Activated CD8-positive, alpha-beta T cell treated with anti-CD3 and anti-CD28 coated beads for 36 hours (primary cell): ENCODE measurements around the gene FAM222B. TPM values are rescaled to one million over a fixed set of nuclear protein-coding genes. Genes with fewer than 3 reads are reported as not detected.

ENCODE experiments used
- ATAC-seq: fragments of 200-7000 bp; cut with Tn5 transposase; one replicate; pipeline ENCODE4 v1.10.0; 2021; ENCODE audit warnings: mild to moderate bottlenecking, moderate library complexity
- CTCF ChIA-PET: fragments of 350-600 bp; sonication (Branson Sonifier 250); formaldehyde crosslinking; loops from one replicate; lab custom pipeline; 2021; ENCODE audit warnings: antibody characterized with exemption; lab: Charles Lee
- POLR2A ChIA-PET: fragments of 350-600 bp; sonication (Branson Sonifier 250); formaldehyde crosslinking; loops from one replicate; lab custom pipeline; 2021; ENCODE audit warnings: antibody characterized with exemption; lab: Charles Lee
- DNase-seq: peaks from one replicate; pipeline ENCODE4 v3.0.0-alpha.2; 2020
- H3K27ac Mint-ChIP-seq: one replicate; pipeline ENCODE4 v1.8.0; 2021; ENCODE audit warnings: mild to moderate bottlenecking, mixed read lengths
- H3K27me3 Mint-ChIP-seq: one replicate; pipeline ENCODE4 v1.8.0; 2021; ENCODE audit warnings: mixed read lengths
- H3K36me3 Mint-ChIP-seq: one replicate; pipeline ENCODE4 v1.8.0; 2021; ENCODE audit warnings: low read depth, mixed read lengths
- H3K4me1 Mint-ChIP-seq: one replicate; pipeline ENCODE4 v1.8.0; 2021; ENCODE audit warnings: low read depth, mixed read lengths
- H3K4me3 Mint-ChIP-seq: one replicate; pipeline ENCODE4 v1.8.0; 2021; ENCODE audit warnings: mild to moderate bottlenecking, moderate library complexity, mixed read lengths
- H3K9me3 Mint-ChIP-seq: one replicate; pipeline ENCODE4 v1.8.0; 2021; ENCODE audit warnings: mixed read lengths
- intact Hi-C: fragments of 100-400 bp; cut with micrococcal nuclease; formaldehyde crosslinking; loops from one replicate; pipeline ENCODE4 v1.10.0; 2022
- total RNA-seq, 2 experiments: library from RNA; stranded (reverse); gene quantifications; one replicate each; pipeline ENCODE4 v1.2.3, GENCODE V29; 2021
- TF ChIP-seq, protein P1 (sequence below): fragments of 200-600 bp; IDR thresholded peaks from one replicate; pipeline ENCODE4 v1.8.0; 2022; ENCODE audit warnings: antibody characterized with exemption, mild to moderate bottlenecking

FAM222B gene
- total RNA-seq, 2 experiments from 2014 or later = 14.7 to 15.2 TPM

DNA sequence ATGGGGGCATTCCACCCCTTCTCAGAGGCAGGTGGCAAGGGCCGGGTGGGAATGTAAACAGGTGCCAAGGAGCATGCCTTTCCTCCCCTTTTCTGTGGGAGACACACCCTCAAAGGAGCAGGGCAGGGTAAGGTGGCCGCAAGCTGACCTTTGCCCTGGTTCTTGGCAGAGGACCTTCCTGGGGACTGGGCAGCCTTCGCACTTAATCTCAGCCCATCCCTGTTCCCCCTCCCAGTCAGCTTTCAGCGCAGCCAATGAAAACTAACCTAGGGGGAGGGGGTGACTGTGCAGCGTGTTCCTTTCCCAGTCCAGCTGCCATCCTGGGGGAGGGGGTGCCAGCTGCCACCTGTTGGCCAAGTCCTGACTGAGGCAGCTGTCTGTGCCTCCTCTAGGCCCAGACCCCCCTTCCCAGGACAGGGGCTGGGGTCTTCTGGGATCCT, 96.0 kb downstream of the FAM222B start:
- CTCF ChIA-PET = interaction anchor here (0.7 to 17.1 kb wide), 3 partner anchors 17 to 102 kb away, joined by 3 to 609 read pairs (median 38); partner anchors contain the start of genes NEK8 and TLCD1
- TF ChIP-seq, protein P1, sequence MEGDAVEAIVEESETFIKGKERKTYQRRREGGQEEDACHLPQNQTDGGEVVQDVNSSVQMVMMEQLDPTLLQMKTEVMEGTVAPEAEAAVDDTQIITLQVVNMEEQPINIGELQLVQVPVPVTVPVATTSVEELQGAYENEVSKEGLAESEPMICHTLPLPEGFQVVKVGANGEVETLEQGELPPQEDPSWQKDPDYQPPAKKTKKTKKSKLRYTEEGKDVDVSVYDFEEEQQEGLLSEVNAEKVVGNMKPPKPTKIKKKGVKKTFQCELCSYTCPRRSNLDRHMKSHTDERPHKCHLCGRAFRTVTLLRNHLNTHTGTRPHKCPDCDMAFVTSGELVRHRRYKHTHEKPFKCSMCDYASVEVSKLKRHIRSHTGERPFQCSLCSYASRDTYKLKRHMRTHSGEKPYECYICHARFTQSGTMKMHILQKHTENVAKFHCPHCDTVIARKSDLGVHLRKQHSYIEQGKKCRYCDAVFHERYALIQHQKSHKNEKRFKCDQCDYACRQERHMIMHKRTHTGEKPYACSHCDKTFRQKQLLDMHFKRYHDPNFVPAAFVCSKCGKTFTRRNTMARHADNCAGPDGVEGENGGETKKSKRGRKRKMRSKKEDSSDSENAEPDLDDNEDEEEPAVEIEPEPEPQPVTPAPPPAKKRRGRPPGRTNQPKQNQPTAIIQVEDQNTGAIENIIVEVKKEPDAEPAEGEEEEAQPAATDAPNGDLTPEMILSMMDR = no peak
- Mint-ChIP-seq H3K4me1 (peaks cover 48% of the 10 kb centered on the region), H3K27me3 (no peaks in the 10 kb centered on the region), H3K36me3 (peaks cover 45% of the 10 kb centered on the region), H3K9me3 (no peaks in the 10 kb centered on the region), H3K27ac (peak overlapping the region; percentile 90), H3K4me3 (peak overlapping the region; percentile 91)
- POLR2A ChIA-PET = interaction anchor here (1.3 to 20.7 kb wide), 5 partner anchors 10 to 153 kb away, joined by 3 to 480 read pairs (median 5); partner anchors contain the start of genes NEK8, RPL23A and TLCD1
- DNase-seq (no peak), ATAC-seq (no peak)
- intact Hi-C loops = no loop called here

DNA sequence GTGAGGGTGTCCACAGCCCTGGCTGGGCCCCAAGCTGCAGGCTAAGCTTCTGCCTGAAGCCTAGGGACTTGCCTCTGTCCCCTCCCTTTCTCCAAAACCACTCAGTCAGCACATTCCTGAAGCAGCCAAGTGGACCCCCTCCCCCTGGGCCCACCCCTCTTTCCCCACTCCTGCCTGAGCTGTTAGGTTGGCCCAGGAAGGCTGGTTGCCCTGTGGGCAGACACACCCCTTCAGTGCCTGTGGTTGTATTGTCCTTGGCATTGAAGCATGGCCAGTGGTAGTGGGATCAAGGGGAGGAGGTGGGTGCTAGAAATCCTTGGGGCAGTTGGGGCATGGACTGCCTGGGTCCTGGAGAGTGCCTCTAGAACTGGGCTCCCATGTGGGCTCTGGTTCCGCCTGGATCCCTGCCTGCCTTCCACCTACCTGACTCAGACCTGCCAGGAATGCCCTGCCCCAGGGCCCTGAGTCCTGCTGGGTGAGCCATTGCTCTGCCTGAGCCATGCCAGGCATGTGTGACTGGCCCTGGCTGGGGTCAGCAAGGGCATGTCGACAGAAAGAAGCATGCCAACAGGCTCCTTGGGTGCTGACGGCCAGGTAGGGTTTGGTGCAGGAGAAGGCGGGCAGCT, 96.7 kb downstream of the FAM222B start:
- peaks cover 46% of the 10 kb centered on the region for H3K36me3 Mint-ChIP-seq
- ChIA-PET POLR2A (interaction anchor here (0.5 to 20.7 kb wide), 6 partner anchors 10 to 203 kb away, joined by 3 to 480 read pairs (median 5); partner anchors contain the start of genes NEK8, RPL23A and TLCD1), CTCF (interaction anchor here (0.7 to 17.1 kb wide), 3 partner anchors 17 to 103 kb away, joined by 3 to 609 read pairs (median 38); partner anchors contain the start of genes NEK8 and TLCD1)

DNA sequence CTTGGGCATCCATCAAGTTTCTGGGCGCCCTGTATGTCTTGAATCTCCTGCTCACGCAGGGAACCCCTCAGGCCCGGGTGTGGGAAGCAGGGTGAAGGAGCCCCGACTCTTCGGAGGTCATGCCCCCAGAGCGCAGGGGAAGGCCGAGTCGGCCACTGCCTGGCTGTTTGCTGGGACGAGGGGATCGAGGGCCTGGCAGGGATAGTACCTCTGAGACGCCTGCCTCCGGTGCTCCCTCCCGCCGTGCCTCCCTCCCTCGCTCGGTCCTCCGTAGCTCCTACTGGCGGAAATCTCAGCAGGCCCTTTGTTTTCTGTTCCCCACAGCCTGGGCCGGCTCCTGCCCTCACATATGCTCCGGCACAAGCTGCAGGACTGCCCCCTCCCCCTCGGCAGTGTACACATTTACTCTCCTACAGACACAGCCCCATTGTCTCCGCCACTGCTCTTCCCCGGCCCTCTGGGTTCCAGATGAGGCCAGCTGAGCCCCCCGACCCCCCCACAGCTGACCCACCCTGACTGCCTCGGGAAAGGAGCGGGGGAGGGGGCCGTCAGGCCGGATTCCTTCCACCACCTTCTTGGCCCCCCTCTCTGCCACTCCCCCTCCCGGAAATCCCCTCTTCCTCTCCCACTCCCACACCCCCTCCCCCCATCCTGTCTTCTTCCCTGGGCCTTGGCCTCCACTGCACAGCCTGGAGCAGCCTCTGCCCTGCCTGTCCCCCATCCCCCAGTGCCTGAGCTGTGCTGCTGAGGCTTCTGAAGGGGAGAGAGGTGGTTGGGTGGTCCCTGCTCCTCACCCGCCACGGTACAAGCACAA, 97.4 kb downstream of the FAM222B start:
- ChIA-PET CTCF (interaction anchor here (1.2 to 17.1 kb wide), 3 partner anchors 18 to 208 kb away, joined by 3 to 609 read pairs (median 38); partner anchors contain the start of genes NEK8 and TLCD1), POLR2A (interaction anchor here (0.5 to 20.7 kb wide), 5 partner anchors 10 to 204 kb away, joined by 3 to 480 read pairs (median 5); partner anchors contain the start of genes NEK8, RPL23A and TLCD1)
- H3K4me1 Mint-ChIP-seq = peaks cover 46% of the 10 kb centered on the region
- TF ChIP-seq, protein P1 = no peak
- peak; percentile 6 for ATAC-seq
- peak; percentile 57 for DNase-seq
- peak overlapping the region; percentile 91 for H3K4me3 Mint-ChIP-seq
- H3K27me3 Mint-ChIP-seq = no peaks in the 10 kb centered on the region
- intact Hi-C loops = no loop called here
- H3K36me3 Mint-ChIP-seq = peaks cover 47% of the 10 kb centered on the region
- H3K9me3 Mint-ChIP-seq = no peaks in the 10 kb centered on the region
- peak overlapping the region; percentile 90 for H3K27ac Mint-ChIP-seq

More for the DNA sequence above, 96.7 kb downstream of the FAM222B start:
- TF ChIP-seq, protein P1 = no peak
- H3K27me3 Mint-ChIP-seq = no peaks in the 10 kb centered on the region
- H3K9me3 Mint-ChIP-seq = no peaks in the 10 kb centered on the region
- H3K4me1 Mint-ChIP-seq = peaks cover 52% of the 10 kb centered on the region
- ATAC-seq = no peak
- intact Hi-C loops = no loop called here
- DNase-seq = no peak
- H3K27ac Mint-ChIP-seq = peak overlapping the region; percentile 90
- H3K4me3 Mint-ChIP-seq = peak overlapping the region; percentile 91

DNA sequence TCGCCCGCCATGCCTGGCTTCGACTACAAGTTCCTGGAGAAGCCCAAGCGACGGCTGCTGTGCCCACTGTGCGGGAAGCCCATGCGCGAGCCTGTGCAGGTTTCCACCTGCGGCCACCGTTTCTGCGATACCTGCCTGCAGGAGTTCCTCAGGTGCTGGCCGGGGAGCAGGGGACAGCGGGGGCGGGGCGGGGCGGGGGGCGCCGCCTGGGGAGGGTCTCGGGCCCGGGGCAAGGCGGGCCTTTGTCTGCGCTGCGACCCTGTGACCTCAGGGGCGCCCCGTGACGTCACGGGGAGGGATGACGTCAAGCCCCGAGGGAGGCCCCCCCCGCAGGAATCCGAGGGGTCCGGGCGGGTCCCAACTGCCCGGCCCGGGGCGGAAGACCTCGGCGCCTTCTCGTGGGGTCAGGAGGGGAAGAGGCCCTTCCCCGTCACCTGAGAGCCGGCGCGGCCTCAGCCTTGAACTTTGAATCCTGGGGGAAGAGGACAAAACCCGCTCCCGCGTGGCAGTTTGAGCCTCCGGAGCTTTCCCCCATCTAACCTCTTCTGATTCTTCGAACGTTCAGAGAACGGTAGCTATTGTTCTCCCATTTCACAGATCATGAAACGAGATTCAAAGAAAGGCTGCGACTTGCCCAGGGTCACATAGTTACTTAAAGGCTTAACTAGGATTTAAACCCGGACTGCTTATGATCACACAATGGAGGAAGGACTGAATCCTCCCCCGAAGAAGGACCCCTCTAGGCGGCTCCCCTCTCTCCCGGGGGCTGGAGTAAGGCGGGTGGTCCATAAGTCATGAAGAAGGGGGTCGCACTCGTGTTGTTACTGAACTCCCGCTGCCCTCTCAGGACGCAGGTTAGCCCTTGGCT, 98.3 kb downstream of the FAM222B start:
- Mint-ChIP-seq H3K9me3 (peaks cover 2% of the 10 kb centered on the region), H3K4me1 (peaks cover 42% of the 10 kb centered on the region), H3K4me3 (peak overlapping the region; percentile 91), H3K27ac (peak overlapping the region; percentile 90), H3K36me3 (peaks cover 48% of the 10 kb centered on the region), H3K27me3 (no peaks in the 10 kb centered on the region)
- ATAC-seq = peak; percentile 32
- TF ChIP-seq, protein P1 = no peak
- POLR2A ChIA-PET = interaction anchor here (0.9 to 20.7 kb wide), 4 partner anchors 13 to 33 kb away, joined by 3 to 480 read pairs (median 7); partner anchors contain the start of genes NEK8, RPL23A and TLCD1
- intact Hi-C loops = no loop called here
- peak; percentile 76 for DNase-seq
- CTCF ChIA-PET = interaction anchor here (1.0 to 17.1 kb wide), 4 partner anchors 9 to 209 kb away, joined by 3 to 609 read pairs (median 20); partner anchors contain the start of genes NEK8 and TLCD1
